Tibial nerve (tissue), 4 donors: Measurements from ENCODE around the gene EPS8.

Experiments used
- EP300 ChIP-seq, 2 donors: sonication (generic); formaldehyde crosslinking; IDR thresholded peaks; one replicate each; pipeline ENCODE4 v1.6.1; 2017; ENCODE audit warnings: antibody characterized with exemption in 2 of 2, mild to moderate bottlenecking in 1 of 2
- POLR2A ChIP-seq, 2 donors: fragments of 450-650 bp; IDR thresholded peaks; one replicate each; pipeline ENCODE4 v1.6.1; 2017; ENCODE audit warnings: antibody characterized with exemption in 2 of 2, mild to moderate bottlenecking in 2 of 2, moderate library complexity in 2 of 2
- TF ChIP-seq, protein P1 (sequence below), 5 experiments: fragments of 200-600 bp in 3 of 5; fragments of 450-650 bp in 2 of 5; sonication (generic) in 3 of 5; IDR thresholded peaks; one replicate each; pipeline ENCODE4 v1.5.1; 2016 to 2019; ENCODE audit warnings: antibody characterized with exemption in 5 of 5, mild to moderate bottlenecking in 3 of 5, moderate library complexity in 2 of 5

DNA sequence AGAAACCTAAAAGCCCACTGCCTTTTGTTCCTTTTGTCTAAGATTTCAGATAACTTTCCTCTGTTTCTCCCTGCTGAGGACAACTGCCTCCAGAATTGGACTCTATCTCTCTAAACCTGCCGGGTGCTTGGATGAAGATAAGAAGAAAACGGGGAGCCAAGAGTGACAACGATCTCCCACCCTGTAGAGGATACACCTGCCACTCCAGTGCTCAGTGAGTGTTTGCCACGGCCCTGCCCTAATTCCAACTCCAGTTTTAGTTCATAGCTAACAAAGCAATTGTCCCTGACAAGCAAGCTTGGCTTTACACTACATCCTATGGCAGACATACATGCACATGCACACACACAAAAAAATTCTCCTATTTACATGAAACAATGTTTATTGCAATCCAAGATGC, 39.3 kb downstream of the EPS8 start:
- TF ChIP-seq, protein P1, sequence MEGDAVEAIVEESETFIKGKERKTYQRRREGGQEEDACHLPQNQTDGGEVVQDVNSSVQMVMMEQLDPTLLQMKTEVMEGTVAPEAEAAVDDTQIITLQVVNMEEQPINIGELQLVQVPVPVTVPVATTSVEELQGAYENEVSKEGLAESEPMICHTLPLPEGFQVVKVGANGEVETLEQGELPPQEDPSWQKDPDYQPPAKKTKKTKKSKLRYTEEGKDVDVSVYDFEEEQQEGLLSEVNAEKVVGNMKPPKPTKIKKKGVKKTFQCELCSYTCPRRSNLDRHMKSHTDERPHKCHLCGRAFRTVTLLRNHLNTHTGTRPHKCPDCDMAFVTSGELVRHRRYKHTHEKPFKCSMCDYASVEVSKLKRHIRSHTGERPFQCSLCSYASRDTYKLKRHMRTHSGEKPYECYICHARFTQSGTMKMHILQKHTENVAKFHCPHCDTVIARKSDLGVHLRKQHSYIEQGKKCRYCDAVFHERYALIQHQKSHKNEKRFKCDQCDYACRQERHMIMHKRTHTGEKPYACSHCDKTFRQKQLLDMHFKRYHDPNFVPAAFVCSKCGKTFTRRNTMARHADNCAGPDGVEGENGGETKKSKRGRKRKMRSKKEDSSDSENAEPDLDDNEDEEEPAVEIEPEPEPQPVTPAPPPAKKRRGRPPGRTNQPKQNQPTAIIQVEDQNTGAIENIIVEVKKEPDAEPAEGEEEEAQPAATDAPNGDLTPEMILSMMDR (IDR thresholded peaks at IDR 0.05) = no peak
- TF ChIP-seq POLR2A (IDR thresholded peaks at IDR 0.05) = no peak
- TF ChIP-seq EP300 (IDR thresholded peaks at IDR 0.05) = no peak
